CD14-positive monocyte (primary cell): ENCODE measurements around the gene NPC2. TPM values are rescaled to one million over a fixed set of nuclear protein-coding genes. Genes with fewer than 3 reads are reported as not detected.

ENCODE experiments used
- DNase-seq, 3 donors: peaks; one replicate each; pipeline ENCODE4 v3.0.0-alpha.2; 2011 to 2022
- H2AFZ ChIP-seq: 2 replicates; pipeline ENCODE4 v1.6.0; 2012; ENCODE audit warnings: mild to moderate bottlenecking, low read depth, low read length, inconsistent platforms; ENCODE audit not compliant: insufficient read depth, poor library complexity, severe bottlenecking
- H3K27ac ChIP-seq, 2 donors: 1 replicate in 1 of 2; 2 replicates in 1 of 2; pipeline ENCODE4 v1.5.1; 2012 to 2013; ENCODE audit warnings: low read length in 2 of 2, control low read depth in 1 of 2, inconsistent platforms in 1 of 2, low read depth in 1 of 2, mild to moderate bottlenecking in 1 of 2
- H3K27me3 ChIP-seq, 2 donors: one replicate each; pipeline versions ENCODE4 v1.6.0 to v1.6.1; 2011 to 2013; ENCODE audit warnings: low read length in 2 of 2; ENCODE audit not compliant: control insufficient read depth in 2 of 2, insufficient read depth in 2 of 2
- H3K36me3 ChIP-seq, 2 donors: replicated peaks in 1 of 2; 1 replicate in 1 of 2; 2 replicates in 1 of 2; pipeline versions ENCODE4 v1.5.1 to v1.6.1; 2012 to 2013; ENCODE audit warnings: low read length in 2 of 2, control low read depth in 1 of 2, inconsistent platforms in 1 of 2, mild to moderate bottlenecking in 1 of 2; ENCODE audit not compliant: insufficient read depth in 2 of 2, control insufficient read depth in 1 of 2
- H3K4me1 ChIP-seq, 2 donors: 1 replicate in 1 of 2; 2 replicates in 1 of 2; pipeline versions ENCODE4 v1.5.1 to v1.6.1; 2012 to 2013; ENCODE audit warnings: low read length in 2 of 2, control low read depth in 1 of 2, inconsistent platforms in 1 of 2, mild to moderate bottlenecking in 1 of 2, moderate library complexity in 1 of 2; ENCODE audit not compliant: insufficient read depth in 2 of 2, control insufficient read depth in 1 of 2
- H3K4me2 ChIP-seq: replicated peaks from 2 replicates; pipeline ENCODE3; 2012; ENCODE audit warnings: low read length, moderate library complexity, mild to moderate bottlenecking; ENCODE audit not compliant: poor library complexity, severe bottlenecking; ENCODE audit errors: extremely low read depth
- H3K4me3 ChIP-seq, 3 experiments: fragments of 200-600 bp in 1 of 3; sonication (generic) in 1 of 3; replicated peaks in 1 of 3; 1 replicate in 2 of 3; 2 replicates in 1 of 3; pipeline ENCODE4 v1.5.1; 2011 to 2013; ENCODE audit warnings: low read length in 3 of 3, mild to moderate bottlenecking in 3 of 3, control low read depth in 2 of 3, low read depth in 2 of 3, inconsistent platforms in 1 of 3, moderate library complexity in 1 of 3
- H3K79me2 ChIP-seq: 2 replicates; pipeline ENCODE4 v1.6.0; 2012; ENCODE audit warnings: mild to moderate bottlenecking, control low read depth, inconsistent platforms, low read length, moderate library complexity; ENCODE audit not compliant: insufficient read depth
- H3K9ac ChIP-seq: 2 replicates; pipeline ENCODE4 v1.6.0; 2017; ENCODE audit warnings: low read length, mild to moderate bottlenecking; ENCODE audit not compliant: insufficient read depth, poor library complexity, severe bottlenecking
- H3K9me3 ChIP-seq, 2 donors: replicated peaks in 1 of 2; 1 replicate in 1 of 2; 2 replicates in 1 of 2; pipeline versions ENCODE4 v1.5.1 to v1.6.1; 2012 to 2013; ENCODE audit warnings: low read length in 2 of 2, control low read depth in 1 of 2; ENCODE audit not compliant: control insufficient read depth in 1 of 2, insufficient read depth in 1 of 2
- H4K20me1 ChIP-seq: 2 replicates; pipeline ENCODE4 v1.6.0; 2012; ENCODE audit warnings: mild to moderate bottlenecking, low read length, control low read depth, moderate library complexity; ENCODE audit not compliant: insufficient read depth
- H3K27ac Mint-ChIP-seq, 7 donors: one replicate each; pipeline ENCODE4 v1.8.0; 2020; ENCODE audit warnings: mild to moderate bottlenecking in 7 of 7, mixed read lengths in 7 of 7, moderate library complexity in 6 of 7, inconsistent platforms in 2 of 7
- H3K27me3 Mint-ChIP-seq, 3 donors: one replicate each; pipeline ENCODE4 v1.8.0; 2021 to 2022; ENCODE audit warnings: low read depth in 3 of 3, mild to moderate bottlenecking in 3 of 3, mixed read lengths in 3 of 3, moderate library complexity in 3 of 3, inconsistent platforms in 1 of 3
- H3K36me3 Mint-ChIP-seq, 2 donors: one replicate each; pipeline ENCODE4 v1.8.0; 2020; ENCODE audit warnings: mixed read lengths in 2 of 2, inconsistent platforms in 1 of 2, mild to moderate bottlenecking in 1 of 2
- H3K4me1 Mint-ChIP-seq: one replicate; pipeline ENCODE4 v1.8.0; 2020; ENCODE audit warnings: mild to moderate bottlenecking, mixed read lengths
- H3K4me3 Mint-ChIP-seq, 2 donors: one replicate each; pipeline ENCODE4 v1.8.0; 2020; ENCODE audit warnings: mild to moderate bottlenecking in 2 of 2, mixed read lengths in 2 of 2, moderate library complexity in 1 of 2
- H3K9me3 Mint-ChIP-seq, 7 donors: one replicate each; pipeline ENCODE4 v1.8.0; 2020 to 2022; ENCODE audit warnings: mixed read lengths in 7 of 7, mild to moderate bottlenecking in 6 of 7, moderate library complexity in 6 of 7, inconsistent platforms in 2 of 7
- WGBS: methylation state at CpG from one replicate; pipeline ENCODE4 v1.1.5; 2013; ENCODE audit warnings: missing lambda C conversion rate; ENCODE audit not compliant: insufficient coverage; 5-methylcytosine and 5-hydroxymethylcytosine counted together
- intact Hi-C, 2 donors: fragments of 100-400 bp; cut with micrococcal nuclease; formaldehyde crosslinking; loops; one replicate each; pipeline versions ENCODE4 v1.15.0 to v1.15.1; 2023
- polyA plus RNA-seq, 3 donors: library from polyadenylated mRNA; depleted of rRNA in 1 of 3; unstranded in 2 of 3; stranded (reverse) in 1 of 3; fragments of 300-500 nt in 2 of 3; fragments of >200 nt in 1 of 3; fragmentation: Illumina TruSeq in 2 of 3; gene quantifications; 1 replicate in 2 of 3; 2 replicates in 1 of 3; pipeline ENCODE4 v1.2.3, GENCODE V29; 2012 to 2021
- TF ChIP-seq, protein P1 (sequence below): fragments of 200-600 bp; IDR thresholded peaks from one replicate; pipeline ENCODE4 v1.8.0; 2022; ENCODE audit warnings: antibody characterized with exemption, mild to moderate bottlenecking

Gene NPC2
- polyA plus RNA-seq, 3 donors, result 675 to 1,159 (median 772) TPM

DNA sequence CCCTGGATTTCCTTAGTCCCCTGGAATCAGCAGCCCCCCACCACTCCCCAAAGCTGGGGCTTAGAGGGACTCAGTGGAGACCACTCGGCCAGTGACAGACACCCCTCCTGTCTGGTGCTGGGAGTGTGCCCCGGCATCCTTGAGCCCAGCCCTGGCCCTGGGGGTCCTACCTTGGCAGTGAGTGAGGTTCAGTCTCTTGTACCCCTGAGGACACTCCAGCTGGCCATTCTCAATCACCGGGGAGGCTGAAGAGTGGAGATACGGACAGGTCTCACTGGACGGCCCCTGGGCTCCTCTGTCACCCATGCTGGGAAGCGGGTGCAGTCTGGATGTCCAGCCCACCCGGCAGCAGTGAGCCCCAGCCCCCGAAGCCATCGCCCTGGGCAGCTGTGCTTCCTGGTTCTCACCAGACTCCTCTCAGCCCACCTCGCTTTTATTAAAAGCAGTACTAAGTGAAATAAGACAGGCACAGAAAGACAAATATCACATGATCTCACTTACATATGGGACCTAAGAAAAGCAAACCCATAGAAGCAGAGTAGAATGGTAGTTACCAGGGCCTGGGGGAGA, 42.7 kb upstream of the NPC2 start:
- WGBS, result 87% methylated on average over 6 of the region's 10 CpGs
- no peak overlapping the region for H2AFZ ChIP-seq
- H3K4me3 ChIP-seq, result no peak overlapping the region
- TF ChIP-seq, protein P1, sequence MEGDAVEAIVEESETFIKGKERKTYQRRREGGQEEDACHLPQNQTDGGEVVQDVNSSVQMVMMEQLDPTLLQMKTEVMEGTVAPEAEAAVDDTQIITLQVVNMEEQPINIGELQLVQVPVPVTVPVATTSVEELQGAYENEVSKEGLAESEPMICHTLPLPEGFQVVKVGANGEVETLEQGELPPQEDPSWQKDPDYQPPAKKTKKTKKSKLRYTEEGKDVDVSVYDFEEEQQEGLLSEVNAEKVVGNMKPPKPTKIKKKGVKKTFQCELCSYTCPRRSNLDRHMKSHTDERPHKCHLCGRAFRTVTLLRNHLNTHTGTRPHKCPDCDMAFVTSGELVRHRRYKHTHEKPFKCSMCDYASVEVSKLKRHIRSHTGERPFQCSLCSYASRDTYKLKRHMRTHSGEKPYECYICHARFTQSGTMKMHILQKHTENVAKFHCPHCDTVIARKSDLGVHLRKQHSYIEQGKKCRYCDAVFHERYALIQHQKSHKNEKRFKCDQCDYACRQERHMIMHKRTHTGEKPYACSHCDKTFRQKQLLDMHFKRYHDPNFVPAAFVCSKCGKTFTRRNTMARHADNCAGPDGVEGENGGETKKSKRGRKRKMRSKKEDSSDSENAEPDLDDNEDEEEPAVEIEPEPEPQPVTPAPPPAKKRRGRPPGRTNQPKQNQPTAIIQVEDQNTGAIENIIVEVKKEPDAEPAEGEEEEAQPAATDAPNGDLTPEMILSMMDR, result no peak
- no peak overlapping the region for H3K27ac Mint-ChIP-seq
- no peak overlapping the region for H3K9ac ChIP-seq
- no peak for DNase-seq
- no peaks in the 10 kb centered on the region for H4K20me1 ChIP-seq
- peaks cover 14% of the 10 kb centered on the region for H3K4me1 Mint-ChIP-seq
- no peak overlapping the region for H3K27ac ChIP-seq
- no peaks in the 10 kb centered on the region for H3K9me3 ChIP-seq
- H3K36me3 ChIP-seq, result no peaks in the 10 kb centered on the region
- no peaks in the 10 kb centered on the region for H3K36me3 Mint-ChIP-seq
- intact Hi-C loops, result no loop called here
- H3K4me3 Mint-ChIP-seq, result no peak overlapping the region
- H3K9me3 Mint-ChIP-seq, result no peaks in the 10 kb centered on the region
- peaks cover 1 to 5% (median 1%) of the 10 kb centered on the region in 3 donors for H3K27me3 Mint-ChIP-seq
- H3K4me2 ChIP-seq, result no peak overlapping the region
- H3K79me2 ChIP-seq, result no peaks in the 10 kb centered on the region
- no peaks in the 10 kb centered on the region for H3K27me3 ChIP-seq
- peaks cover 0 to 8% of the 10 kb centered on the region in 2 donors for H3K4me1 ChIP-seq

DNA sequence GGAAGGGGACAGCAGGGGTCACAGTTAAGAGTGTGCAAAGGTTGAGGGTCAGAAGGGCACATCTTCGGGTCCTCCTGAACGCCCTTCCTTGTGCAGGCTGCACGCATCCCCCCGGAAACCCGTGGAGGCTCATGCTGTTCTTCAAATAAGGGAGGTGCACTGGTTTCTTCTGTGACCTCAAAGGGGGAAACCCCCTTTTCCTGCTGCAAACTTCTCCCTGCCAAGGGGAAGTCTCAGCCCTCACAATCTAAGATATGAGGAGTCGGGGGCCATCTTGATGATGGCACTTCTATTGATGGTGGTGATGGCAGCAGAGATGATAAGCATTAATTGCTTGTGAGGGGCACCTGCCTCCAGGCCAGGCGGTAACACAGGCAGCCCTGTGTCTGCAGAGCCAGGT, 40.5 kb upstream of the NPC2 start:
- Histone ChIP-seq H2AFZ (no peak overlapping the region), H3K9ac (no peak overlapping the region), H4K20me1 (no peaks in the 10 kb centered on the region), H3K79me2 (no peaks in the 10 kb centered on the region), H3K4me2 (no peak overlapping the region), H3K4me1 (peaks cover 0 to 8% of the 10 kb centered on the region in 2 donors), H3K27me3 (no peaks in the 10 kb centered on the region), H3K36me3 (no peaks in the 10 kb centered on the region), H3K9me3 (no peaks in the 10 kb centered on the region), H3K27ac (no peak overlapping the region), H3K4me3 (no peak overlapping the region)
- Mint-ChIP-seq H3K36me3 (no peaks in the 10 kb centered on the region), H3K27me3 (peaks cover 1 to 2% (median 1%) of the 10 kb centered on the region in 3 donors), H3K4me3 (no peak overlapping the region), H3K9me3 (no peaks in the 10 kb centered on the region), H3K4me1 (peaks cover 15% of the 10 kb centered on the region), H3K27ac (no peak overlapping the region)
- DNase-seq, result peak in 2 of 3 donors; percentile 21 to 56
- intact Hi-C loops, result no loop called here
- TF ChIP-seq, protein P1, result no peak
- 34% methylated on average over 5 of the region's 7 CpGs for WGBS
